ENCODE results near the gene CPN1.

- TF ChIP-seq TEAD4 (IDR thresholded peaks at IDR 0.05; ENCODE audit: low read depth, low read length) (no peak), CTCF (IDR thresholded peaks at IDR 0.05; ENCODE audit: control extremely low read depth in 1 of 3, insufficient read depth in 1 of 3, low read depth in 1 of 3, low read length in 3 of 3) (no peak), RBBP5 (IDR thresholded peaks at IDR 0.05; ENCODE audit: borderline replicate concordance, low read depth, low read length) (no peak), EP300 (IDR thresholded peaks at IDR 0.05; ENCODE audit: borderline replicate concordance in 1 of 2, low read depth in 2 of 2, low read length in 2 of 2) (no peak)
Observed at GRCh38 chr10:100122780-100123179, 41.1 kb upstream of the CPN1 start.
